Activated naive CD4-positive, alpha-beta T cell treated with anti-CD3 and anti-CD28 coated beads, Interleukin-2, amount 50 U/mL, for 24 hours (primary cell): ENCODE data around the gene TM9SF4.

ENCODE experiments used
- H3K27ac Mint-ChIP-seq: one replicate; pipeline ENCODE4 v1.8.0; 2021; ENCODE audit warnings: mild to moderate bottlenecking, mixed read lengths
- H3K27me3 Mint-ChIP-seq: one replicate; pipeline ENCODE4 v1.8.0; 2021; ENCODE audit warnings: mixed read lengths
- H3K36me3 Mint-ChIP-seq: one replicate; pipeline ENCODE4 v1.8.0; 2021; ENCODE audit warnings: mixed read lengths
- H3K4me1 Mint-ChIP-seq: one replicate; pipeline ENCODE4 v1.8.0; 2021; ENCODE audit warnings: mixed read lengths
- H3K4me3 Mint-ChIP-seq: one replicate; pipeline ENCODE4 v1.8.0; 2021; ENCODE audit warnings: mild to moderate bottlenecking, mixed read lengths
- H3K9me3 Mint-ChIP-seq: one replicate; pipeline ENCODE4 v1.8.0; 2021; ENCODE audit warnings: mixed read lengths

TM9SF4 gene

GRCh38 chr20:32209850-32210605 lies 100.5 kb downstream of the TM9SF4 start:
- no peaks in the 10 kb centered on the region for H3K9me3 Mint-ChIP-seq
- peaks cover 51% of the 10 kb centered on the region for H3K4me1 Mint-ChIP-seq
- peak overlapping the region; percentile 94 for H3K27ac Mint-ChIP-seq
- peaks cover 40% of the 10 kb centered on the region for H3K36me3 Mint-ChIP-seq
- H3K4me3 Mint-ChIP-seq = peak overlapping the region; percentile 91
- H3K27me3 Mint-ChIP-seq = no peaks in the 10 kb centered on the region

GRCh38 chr20:32213870-32214269 lies 104.4 kb downstream of the TM9SF4 start:
- no peaks in the 10 kb centered on the region for H3K27me3 Mint-ChIP-seq

GRCh38 chr20:32215147-32215546 lies 105.6 kb downstream of the TM9SF4 start:
- peaks cover 44% of the 10 kb centered on the region for H3K36me3 Mint-ChIP-seq
- peaks cover 24% of the 10 kb centered on the region for H3K4me1 Mint-ChIP-seq
- no peaks in the 10 kb centered on the region for H3K9me3 Mint-ChIP-seq
- H3K27ac Mint-ChIP-seq = no peak overlapping the region
- H3K4me3 Mint-ChIP-seq = no peak overlapping the region
- no peaks in the 10 kb centered on the region for H3K27me3 Mint-ChIP-seq

More at GRCh38 chr20:32213870-32214269, 104.4 kb downstream of the TM9SF4 start:
- no peak overlapping the region for H3K27ac Mint-ChIP-seq
- no peaks in the 10 kb centered on the region for H3K9me3 Mint-ChIP-seq
- H3K4me1 Mint-ChIP-seq = peaks cover 32% of the 10 kb centered on the region
- peaks cover 42% of the 10 kb centered on the region for H3K36me3 Mint-ChIP-seq
- H3K4me3 Mint-ChIP-seq = no peak overlapping the region

- H3K27me3 Mint-ChIP-seq = no peaks in the 10 kb centered on the region
- peaks cover 41% of the 10 kb centered on the region for H3K36me3 Mint-ChIP-seq
- H3K9me3 Mint-ChIP-seq = no peaks in the 10 kb centered on the region
- H3K27ac Mint-ChIP-seq = no peak overlapping the region
- no peak overlapping the region for H3K4me3 Mint-ChIP-seq
- peaks cover 18% of the 10 kb centered on the region for H3K4me1 Mint-ChIP-seq
Measured at GRCh38 chr20:32215729-32216128, 106.2 kb downstream of the TM9SF4 start.

- Mint-ChIP-seq H3K27me3 (no peaks in the 10 kb centered on the region), H3K9me3 (no peaks in the 10 kb centered on the region), H3K4me1 (peaks cover 12% of the 10 kb centered on the region), H3K4me3 (no peak overlapping the region), H3K27ac (peak overlapping the region; percentile 8), H3K36me3 (peaks cover 42% of the 10 kb centered on the region)
Measured at GRCh38 chr20:32216179-32217142, 106.9 kb downstream of the TM9SF4 start.
